ENCODE data around the gene RPTOR.

The RPTOR gene

GRCh38 chr17:80876950-80877728 is 332.5 kb downstream of the RPTOR start:
- DNase-seq (ENCODE audit: low read depth in 2 of 2) = peak; percentile 69 to 79

- no peak for DNase-seq (ENCODE audit: low read depth in 2 of 2)
Observed at GRCh38 chr17:80877729-80878303, 333.2 kb downstream of the RPTOR start.

- no peak for DNase-seq (ENCODE audit: low read depth in 2 of 2)
Observed at GRCh38 chr17:80878876-80879722, 334.5 kb downstream of the RPTOR start.

DNA sequence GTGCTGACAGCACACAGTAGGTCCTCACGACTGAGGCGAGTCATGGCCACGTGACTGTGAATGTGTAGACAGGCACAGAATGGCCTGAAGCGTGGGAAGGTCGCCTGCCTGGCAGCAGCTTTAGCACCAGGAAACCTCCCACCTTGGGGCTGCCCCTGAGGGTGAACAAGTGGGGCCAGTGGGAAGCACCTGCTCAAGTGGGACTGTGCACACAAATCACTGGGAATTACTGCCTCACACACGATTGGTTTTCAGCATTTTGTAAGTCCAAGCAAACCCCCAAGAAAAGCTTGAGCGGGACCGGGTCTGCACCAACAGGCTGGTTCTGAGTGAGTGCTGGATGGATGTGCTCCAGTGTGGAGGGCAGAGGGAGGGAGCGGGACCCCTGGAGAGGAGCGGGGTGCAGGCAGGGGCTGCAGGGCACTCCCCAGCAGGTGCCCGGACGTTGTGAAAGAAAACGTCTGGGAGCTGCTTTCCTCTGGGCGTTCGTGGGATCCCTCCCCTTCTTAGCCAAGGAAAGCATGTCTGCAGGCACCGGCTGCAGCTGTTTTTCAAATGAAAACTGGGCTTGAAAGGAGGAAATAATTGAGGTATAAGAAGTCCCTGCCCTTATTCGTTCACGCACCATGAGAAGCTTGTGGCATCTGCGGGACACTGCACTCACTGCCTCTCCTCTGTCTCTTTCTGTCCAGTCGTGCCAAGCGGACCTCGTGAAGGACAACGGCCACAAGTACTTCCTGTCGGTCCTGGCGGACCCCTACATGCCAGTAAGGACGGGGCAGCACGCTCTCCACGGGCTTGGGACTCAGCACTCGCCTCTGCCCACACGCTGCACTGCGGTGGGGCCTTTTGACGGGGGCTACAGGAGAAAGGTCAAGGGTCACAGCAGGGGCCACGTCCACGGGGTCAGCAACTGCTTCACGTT is 335.3 kb downstream of the RPTOR start:
- DNase-seq (ENCODE audit: low read depth in 2 of 2) = no peak

GRCh38 chr17:80880648-80880985 is 336.0 kb downstream of the RPTOR start:
- DNase-seq (ENCODE audit: low read depth in 2 of 2) = no peak

DNA sequence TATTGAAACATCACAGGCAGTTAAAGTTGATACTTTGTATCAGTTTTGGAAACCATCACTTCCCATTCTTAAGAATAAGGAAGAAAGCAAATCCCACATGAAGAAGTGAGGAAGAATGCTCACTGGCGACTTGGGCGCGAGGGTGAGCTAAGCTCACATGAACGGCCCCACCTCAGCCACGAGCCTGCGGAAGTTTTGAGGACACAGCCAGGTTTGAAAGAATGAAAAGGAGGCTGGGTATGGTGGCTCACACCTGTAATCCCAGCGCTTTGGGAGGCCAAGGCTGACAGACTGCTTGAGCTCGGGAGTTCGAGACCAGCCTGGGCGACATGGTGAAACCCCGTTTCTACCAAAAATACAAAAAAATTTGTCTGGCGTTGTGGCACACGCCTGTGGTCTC is 336.7 kb downstream of the RPTOR start:
- no peak for DNase-seq (ENCODE audit: low read depth in 2 of 2)

DNA sequence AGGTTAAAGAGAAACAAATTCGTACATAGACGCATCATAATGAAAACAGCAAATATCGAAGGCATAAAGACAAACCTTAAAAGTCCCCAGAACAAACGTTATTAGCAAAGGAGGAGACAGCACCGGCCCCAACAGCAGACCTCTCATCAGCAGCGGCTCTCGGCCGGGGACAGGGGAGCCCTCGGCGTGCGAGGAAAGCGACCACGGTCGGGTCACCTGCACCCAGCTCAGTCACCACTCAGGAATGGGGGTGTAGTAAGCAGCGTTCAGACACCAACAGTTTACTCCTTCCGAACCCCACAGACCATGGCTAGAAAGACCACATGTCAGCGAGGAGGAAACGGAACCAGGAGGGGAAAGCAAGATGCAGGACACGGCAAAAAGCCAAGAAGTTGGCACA is 337.7 kb downstream of the RPTOR start:
- DNase-seq (ENCODE audit: low read depth in 2 of 2) = no peak

GRCh38 chr17:80882926-80883685 is 338.5 kb downstream of the RPTOR start:
- DNase-seq (ENCODE audit: low read depth in 2 of 2) = no peak

DNA sequence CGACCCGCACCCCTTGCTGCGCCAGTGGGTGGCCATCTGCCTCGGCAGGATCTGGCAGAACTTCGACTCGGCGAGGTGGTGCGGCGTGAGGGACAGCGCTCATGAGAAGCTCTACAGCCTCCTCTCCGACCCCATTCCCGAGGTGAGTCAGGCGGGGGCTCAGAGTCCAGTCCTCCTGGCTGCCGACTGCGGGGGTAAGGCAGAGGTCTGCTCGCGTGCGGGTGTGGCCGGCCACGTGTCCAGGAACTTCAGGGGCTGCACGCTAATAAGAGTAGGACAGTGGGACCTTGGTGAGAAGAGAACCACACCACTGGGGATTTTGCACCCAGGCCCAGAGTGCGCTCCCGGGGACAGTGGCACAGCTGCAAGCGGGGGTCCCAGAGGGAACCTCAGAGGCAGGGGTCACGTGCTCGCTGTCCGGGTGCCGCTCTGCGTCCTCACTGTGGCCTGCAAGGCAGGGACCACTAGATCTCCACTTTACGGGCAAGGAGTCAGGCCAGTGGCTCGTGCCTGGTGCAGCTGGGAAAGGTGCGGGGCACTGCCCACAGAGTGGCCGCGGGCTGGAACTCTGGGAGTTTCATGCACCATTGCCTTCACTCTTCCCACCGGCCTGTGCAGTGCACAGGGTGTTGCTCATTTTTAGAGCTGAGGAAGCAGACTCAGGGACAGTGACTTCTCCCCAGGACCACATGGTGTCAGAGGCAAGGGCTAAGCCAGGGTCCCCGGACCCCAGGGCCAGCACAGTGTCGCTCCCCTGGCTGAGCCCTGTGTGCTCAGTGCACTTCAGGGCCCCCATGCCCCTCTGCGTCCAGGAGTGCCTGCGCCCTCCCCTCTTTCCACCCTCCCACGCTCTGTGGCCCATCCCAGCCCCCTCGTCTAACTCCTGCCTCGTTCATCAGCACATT is 339.4 kb downstream of the RPTOR start:
- DNase-seq (ENCODE audit: low read depth in 2 of 2) = no peak

DNA sequence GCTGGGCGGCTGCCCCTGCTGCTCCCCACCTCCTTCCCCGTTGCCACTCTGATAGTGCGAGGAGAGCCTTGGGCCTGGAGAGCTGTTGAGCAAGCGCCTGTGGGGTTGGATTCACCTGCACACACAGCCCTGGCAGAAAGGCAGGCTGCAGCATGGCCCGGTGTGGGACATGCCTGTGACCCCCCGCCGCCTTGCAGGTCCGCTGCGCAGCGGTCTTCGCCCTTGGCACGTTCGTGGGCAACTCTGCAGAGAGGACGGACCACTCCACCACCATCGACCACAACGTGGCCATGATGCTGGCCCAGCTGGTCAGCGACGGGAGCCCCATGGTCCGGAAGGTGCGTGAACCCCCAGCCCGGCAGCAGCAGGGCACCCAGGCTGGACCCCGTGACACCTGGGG is 340.2 kb downstream of the RPTOR start:
- DNase-seq (ENCODE audit: low read depth in 2 of 2) = no peak

DNA sequence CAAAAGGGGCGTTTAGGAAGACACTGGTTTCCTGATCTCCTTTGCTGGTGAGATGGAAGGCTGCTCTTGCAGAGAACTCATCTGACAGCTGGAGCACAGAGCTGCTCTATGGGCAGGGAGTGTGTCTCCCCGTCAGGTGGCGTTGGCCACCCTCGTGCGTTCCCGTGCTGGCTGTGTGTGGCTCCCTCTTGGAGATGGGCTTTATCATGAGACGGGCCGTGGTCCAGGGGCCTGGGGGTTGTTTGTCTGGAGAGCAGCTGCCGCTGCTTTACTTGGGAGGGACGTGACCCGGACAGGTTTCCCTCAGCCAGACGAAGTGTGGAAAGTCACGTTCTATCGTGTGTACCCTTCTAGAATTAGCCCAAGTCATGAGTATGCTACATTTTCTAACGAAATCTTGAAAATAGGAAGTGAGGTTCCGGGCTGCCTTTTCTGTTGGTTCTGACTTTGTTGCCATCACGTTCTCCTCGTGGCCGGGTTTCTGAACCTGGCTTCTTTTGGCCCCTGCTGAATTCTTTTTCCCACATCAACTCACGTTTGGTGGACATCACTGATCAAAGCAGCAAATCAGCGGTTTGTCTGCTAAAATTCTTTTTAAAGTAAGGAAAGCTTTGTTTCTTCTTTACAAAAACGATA is 341.4 kb downstream of the RPTOR start:
- DNase-seq (ENCODE audit: low read depth in 2 of 2) = no peak

DNA sequence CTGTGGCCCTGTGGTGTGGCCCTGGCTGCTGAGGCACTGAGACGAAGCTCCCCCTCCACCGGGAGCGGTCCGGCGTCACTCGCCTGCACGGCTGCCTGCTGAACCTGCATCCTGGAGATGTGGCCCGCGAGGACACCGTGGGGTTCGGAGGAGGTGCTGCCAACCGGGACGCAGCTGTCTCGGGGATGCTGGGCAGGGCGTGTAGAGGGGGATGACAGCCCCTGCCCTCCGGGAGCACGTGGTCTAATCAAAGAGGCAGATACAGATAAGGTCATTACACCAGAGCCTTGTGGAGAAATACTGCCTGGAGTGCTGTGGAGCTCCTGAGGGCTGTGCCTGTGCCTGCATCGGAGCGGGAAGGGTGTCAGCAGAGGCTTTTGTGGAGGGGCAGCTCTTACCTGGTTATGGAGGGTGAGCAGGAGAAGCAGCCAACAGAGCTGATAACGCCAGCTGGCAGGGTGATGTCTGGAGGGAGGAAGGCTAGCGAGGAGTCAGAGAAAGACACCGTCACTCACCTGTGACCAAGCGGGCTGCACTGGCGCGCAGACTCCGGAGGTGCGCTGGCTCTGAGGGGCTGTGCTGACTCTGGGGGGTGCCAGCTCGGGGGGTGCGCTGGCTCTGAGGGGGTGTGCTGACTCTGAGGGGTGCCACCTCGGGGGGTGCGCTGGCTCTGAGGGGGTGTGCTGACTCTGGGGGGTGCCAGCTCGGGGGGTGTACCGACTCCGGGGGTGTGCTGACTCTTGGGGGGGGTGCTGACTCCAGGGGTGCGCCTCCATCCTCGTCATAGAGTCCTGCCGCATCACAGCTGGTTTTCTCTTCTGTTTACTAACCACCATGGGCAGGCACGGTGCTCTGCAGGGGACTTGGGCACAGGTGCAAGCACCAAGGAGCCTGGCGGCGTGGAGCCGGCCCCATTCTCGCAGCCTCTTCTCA is 342.3 kb downstream of the RPTOR start:
- DNase-seq (ENCODE audit: low read depth in 2 of 2) = no peak

- DNase-seq (ENCODE audit: low read depth in 2 of 2) = no peak
Observed at GRCh38 chr17:80887639-80888175, 343.1 kb downstream of the RPTOR start.

DNA sequence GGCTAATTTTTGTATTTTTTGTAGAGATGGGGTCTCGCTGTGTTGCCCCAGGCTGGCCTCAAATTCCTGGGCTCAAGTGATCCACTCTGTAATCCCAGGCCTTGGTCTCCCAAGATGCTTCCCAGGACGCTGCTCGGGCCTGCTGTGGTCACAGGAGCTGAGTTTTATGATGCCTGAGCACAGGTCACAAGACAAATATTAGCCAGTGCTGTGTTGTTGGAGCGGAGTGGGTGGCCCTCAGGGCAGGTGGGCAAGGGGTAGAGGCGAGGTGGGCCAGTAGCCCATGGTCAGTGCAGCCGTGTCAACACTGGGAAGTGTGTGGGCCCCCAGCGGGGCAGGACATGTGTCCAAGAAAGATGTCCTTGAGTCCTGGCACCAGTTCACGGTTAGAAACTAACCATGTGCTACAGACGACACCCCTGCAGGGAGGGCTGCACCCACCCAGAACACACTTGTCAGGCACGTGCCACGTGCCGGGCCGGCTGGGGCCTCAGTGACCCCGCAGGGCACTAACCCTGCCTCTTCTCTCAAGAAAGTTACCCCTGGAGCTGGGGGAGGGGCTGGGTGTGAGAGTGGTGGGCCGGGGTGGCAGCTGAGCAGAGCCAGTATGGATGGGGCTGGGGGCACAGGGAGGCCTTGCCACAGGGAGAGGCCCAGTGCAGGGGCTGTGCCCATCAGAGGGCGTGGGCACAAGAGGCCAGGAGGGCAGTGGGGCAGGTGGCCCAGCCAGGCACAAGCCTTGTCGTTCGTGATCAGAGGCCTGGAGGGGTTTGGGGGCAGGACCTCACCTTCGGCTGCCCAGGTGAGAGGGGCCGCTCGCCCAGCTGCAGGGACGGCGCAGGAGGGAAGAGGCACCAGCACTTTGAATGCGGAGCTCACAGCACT is 343.9 kb downstream of the RPTOR start:
- DNase-seq (ENCODE audit: low read depth in 2 of 2) = no peak

- no peak for DNase-seq (ENCODE audit: low read depth in 2 of 2)
Observed at GRCh38 chr17:80889231-80890195, 344.9 kb downstream of the RPTOR start.

All from stimulated activated CD4-positive, alpha-beta T cell treated with anti-CD3 and anti-CD28 coated beads, Interleukin-15, amount 100 ng/mL, for 48 hours (primary cell).